DMS114 treated with DMSO at 0.1 percent for 48 hours (cell line): ENCODE results near the gene ALDH1A1.

Experiments used
- DNase-seq: peaks from one replicate; lab custom pipeline; 2025; ENCODE audit not compliant: unreplicated experiment; lab: John Stamatoyannopoulos, UW

Gene ALDH1A1

GRCh38 chr9:72979405-72980100, 26.7 kb upstream of the ALDH1A1 start:
- DNase-seq: no peak

- no peak for DNase-seq
These were observed 25.9 kb upstream of the ALDH1A1 start for GRCh38 chr9:72978744-72979143.

GRCh38 chr9:72977670-72978069, 24.8 kb upstream of the ALDH1A1 start:
- DNase-seq: no peak

GRCh38 chr9:72974501-72974900, 21.6 kb upstream of the ALDH1A1 start:
- DNase-seq: no peak

- no peak for DNase-seq
These were observed 19.8 kb upstream of the ALDH1A1 start for GRCh38 chr9:72972636-72973035.

- DNase-seq: no peak
These were observed 18.6 kb upstream of the ALDH1A1 start for GRCh38 chr9:72971411-72971810.

- no peak for DNase-seq
These were observed 7.6 kb upstream of the ALDH1A1 start for GRCh38 chr9:72960446-72960845.

- no peak for DNase-seq
These were observed 5.8 kb upstream of the ALDH1A1 start for GRCh38 chr9:72958485-72959281.

- no peak for DNase-seq
These were observed 2.7 kb upstream of the ALDH1A1 start for GRCh38 chr9:72955571-72955970.

- DNase-seq: no peak
These were observed 2.2 kb upstream of the ALDH1A1 start for GRCh38 chr9:72955126-72955455.

- no peak for DNase-seq
These were observed 1.7 kb upstream of the ALDH1A1 start for GRCh38 chr9:72954431-72955125.

- DNase-seq: no peak
These were observed 517 bp downstream of the ALDH1A1 start for GRCh38 chr9:72952381-72952690.

- DNase-seq: no peak
These were observed 1.1 kb downstream of the ALDH1A1 start for GRCh38 chr9:72951520-72952380.

GRCh38 chr9:72950875-72951442, 1.9 kb downstream of the ALDH1A1 start:
- DNase-seq: no peak

GRCh38 chr9:72949918-72950325, 2.9 kb downstream of the ALDH1A1 start:
- no peak for DNase-seq

- DNase-seq: no peak
These were observed 3.6 kb downstream of the ALDH1A1 start for GRCh38 chr9:72949244-72949582.

- DNase-seq: no peak
These were observed 4.1 kb downstream of the ALDH1A1 start for GRCh38 chr9:72948575-72949243.

GRCh38 chr9:72947984-72948465, 4.8 kb downstream of the ALDH1A1 start:
- no peak for DNase-seq

GRCh38 chr9:72946821-72947220, 6.0 kb downstream of the ALDH1A1 start:
- no peak for DNase-seq

GRCh38 chr9:72946318-72946717, 6.5 kb downstream of the ALDH1A1 start:
- DNase-seq: no peak
